GM13977 (cell line): ENCODE data around the gene SCARB1.

Source experiments
- DNase-seq: peaks from one replicate; pipeline ENCODE4 v3.0.0; 2012; ENCODE audit warnings: low spot score
- in situ Hi-C: fragments of 300-500 bp; cut with MboI; formaldehyde crosslinking; loops from one replicate; pipeline ENCODE4 v1.12.0; 2022; ENCODE audit warnings: low sequenced_read_pairs, low pct_unique_long_range_greater_than_20kb, mixed read lengths, inconsistent platforms; ENCODE audit not compliant: unreplicated experiment
- TF ChIP-seq, protein P1 (sequence below): IDR thresholded peaks from 2 replicates; pipeline ENCODE4 v1.5.1; 2012; ENCODE audit warnings: mild to moderate bottlenecking, control low read depth; ENCODE audit not compliant: insufficient read depth; ENCODE audit errors: extremely low read depth, missing control alignments

SCARB1 gene

DNA sequence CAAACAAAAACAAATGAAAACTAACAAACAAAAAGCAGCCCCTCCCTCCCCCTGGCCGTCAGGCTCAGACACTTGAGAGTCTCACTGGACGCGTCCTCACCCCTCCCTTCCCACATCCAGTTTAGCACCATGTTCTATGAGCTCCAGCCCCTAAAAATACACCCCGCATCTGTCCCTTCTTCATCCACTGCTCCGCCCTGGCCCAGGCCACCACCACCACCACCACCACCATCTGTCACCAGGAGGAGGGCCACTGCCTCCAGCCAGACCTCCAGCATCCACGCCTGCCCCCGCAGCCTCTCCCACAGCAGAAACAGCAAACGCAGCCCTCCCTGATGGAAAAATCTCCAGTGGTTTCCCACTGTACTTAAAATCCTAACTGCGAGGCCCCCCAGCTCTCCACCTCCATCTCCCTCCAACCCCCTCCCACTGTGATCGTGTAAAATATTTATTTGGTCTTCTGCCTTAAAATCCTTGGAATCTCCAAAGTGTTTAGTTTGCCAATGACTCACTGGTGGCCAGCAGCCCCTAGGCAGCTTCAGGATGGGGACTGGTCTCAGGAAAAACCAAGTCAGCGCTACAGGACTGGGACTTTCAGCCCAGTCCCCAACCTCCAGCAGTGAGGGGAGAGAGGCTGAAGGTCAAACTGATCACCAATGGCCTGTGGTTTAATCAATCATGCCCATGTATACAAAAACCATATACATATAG, 95.1 kb downstream of the SCARB1 start:
- in situ Hi-C loops = loop anchor here (10.0 to 25.0 kb wide), 2 partner anchors 406 to 724 kb away; no protein-coding TSS in a partner anchor
- TF ChIP-seq, protein P1, sequence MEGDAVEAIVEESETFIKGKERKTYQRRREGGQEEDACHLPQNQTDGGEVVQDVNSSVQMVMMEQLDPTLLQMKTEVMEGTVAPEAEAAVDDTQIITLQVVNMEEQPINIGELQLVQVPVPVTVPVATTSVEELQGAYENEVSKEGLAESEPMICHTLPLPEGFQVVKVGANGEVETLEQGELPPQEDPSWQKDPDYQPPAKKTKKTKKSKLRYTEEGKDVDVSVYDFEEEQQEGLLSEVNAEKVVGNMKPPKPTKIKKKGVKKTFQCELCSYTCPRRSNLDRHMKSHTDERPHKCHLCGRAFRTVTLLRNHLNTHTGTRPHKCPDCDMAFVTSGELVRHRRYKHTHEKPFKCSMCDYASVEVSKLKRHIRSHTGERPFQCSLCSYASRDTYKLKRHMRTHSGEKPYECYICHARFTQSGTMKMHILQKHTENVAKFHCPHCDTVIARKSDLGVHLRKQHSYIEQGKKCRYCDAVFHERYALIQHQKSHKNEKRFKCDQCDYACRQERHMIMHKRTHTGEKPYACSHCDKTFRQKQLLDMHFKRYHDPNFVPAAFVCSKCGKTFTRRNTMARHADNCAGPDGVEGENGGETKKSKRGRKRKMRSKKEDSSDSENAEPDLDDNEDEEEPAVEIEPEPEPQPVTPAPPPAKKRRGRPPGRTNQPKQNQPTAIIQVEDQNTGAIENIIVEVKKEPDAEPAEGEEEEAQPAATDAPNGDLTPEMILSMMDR = no peak
- no peak for DNase-seq

DNA sequence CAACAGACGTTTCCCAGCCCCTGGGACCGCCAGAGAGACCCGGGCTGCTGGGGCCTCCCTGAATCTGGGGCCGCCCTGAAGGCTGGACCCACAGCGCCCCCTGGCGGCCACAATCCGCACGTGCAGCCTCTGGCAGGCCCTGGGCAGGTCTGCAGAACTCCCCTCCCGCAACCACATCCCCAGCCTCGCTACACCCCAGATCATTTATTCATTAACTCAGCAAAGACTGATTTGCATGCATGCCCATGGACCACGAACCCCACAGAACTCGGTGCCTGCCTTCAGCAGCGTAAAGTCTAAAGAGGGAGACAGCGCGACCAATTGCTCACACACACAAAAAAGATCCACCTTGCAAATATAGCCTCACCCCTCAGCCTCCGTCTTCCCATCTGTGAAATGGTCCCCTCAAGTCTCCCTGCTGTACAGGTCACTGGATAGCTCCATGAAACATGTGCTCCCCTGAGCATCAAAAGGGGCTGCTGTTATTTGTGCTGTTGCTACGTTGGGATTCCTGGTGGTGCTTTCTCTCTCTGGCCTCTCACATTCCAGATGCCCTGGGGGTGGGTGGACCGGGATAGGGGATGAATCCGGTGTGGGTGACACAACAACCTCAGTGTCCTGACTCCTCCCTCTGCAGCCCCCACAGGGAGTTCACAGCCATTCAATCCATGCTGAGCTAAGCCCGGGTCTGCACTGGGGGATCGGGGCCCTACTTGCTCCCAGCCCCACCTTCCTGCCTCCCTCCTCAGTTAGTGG, 96.4 kb downstream of the SCARB1 start:
- TF ChIP-seq, protein P1 = peak; percentile 98
- in situ Hi-C loops = loop anchor here (10.0 to 25.0 kb wide), 2 partner anchors 405 to 722 kb away; no protein-coding TSS in a partner anchor
- peak; percentile 87 for DNase-seq

DNA sequence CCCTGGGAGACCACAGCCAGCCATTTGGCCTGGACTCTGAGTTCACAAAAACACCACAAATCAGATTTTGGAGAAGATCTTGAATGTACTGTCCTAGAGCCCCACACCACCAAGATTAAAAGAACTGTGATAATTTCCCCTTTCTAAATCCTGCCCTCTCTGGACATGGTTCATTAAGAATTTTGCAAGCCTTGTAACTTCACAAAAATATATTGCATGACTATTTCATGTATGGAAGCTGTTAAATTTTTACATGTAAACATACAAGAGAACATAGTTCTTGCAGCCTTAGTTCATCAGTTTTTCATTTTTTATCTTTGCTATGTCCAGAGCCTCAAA, 97.0 kb downstream of the SCARB1 start:
- DNase-seq = no peak
- TF ChIP-seq, protein P1 = no peak
- in situ Hi-C loops = loop anchor here (10.0 to 25.0 kb wide), 2 partner anchors 404 to 722 kb away; no protein-coding TSS in a partner anchor

DNA sequence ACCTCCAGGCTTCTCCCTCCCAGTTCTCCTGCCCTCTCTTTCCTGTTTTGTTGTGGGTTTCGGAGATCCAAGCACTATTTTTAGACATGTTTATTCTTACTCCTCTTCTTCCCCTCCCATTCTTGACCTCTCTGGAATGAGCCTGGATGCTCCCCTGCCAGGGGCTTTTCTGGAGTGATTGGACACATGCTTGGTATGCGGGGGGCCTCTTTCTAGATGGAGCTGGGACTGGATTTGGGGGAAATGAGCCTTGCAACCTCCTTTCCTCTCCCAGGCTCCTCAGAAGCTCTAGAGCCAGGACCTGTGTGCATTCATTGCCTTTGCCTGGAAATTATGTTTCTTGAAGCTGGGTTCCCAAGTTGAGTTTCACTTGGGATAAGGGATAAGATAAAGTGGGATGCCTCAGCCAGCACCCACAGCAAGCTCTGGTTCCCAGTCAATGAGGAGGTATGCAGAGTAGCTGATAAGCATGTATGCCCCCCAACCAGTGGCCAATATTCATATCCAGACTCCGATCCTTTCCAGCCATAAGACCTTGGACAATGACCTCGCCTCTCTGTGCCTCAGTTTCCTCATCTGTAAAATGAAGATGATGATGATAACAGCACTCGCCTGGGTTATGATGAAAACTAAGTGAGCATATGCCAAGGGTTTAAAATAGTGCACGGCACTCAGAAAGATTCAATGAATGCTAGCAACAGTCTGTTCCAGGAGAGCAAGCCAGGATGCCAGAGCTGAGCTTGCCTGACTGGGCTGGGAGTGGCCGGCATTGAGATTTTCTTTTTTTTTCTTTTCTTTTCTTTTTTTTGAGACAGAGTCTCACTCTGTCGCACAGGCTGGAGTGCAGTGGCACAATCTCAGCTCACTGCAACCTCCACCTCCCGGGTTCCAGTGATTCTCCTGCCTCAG, 97.8 kb downstream of the SCARB1 start:
- in situ Hi-C loops = loop anchor here (10.0 to 25.0 kb wide), 2 partner anchors 404 to 721 kb away; no protein-coding TSS in a partner anchor
- no peak for DNase-seq
- TF ChIP-seq, protein P1 = no peak

DNA sequence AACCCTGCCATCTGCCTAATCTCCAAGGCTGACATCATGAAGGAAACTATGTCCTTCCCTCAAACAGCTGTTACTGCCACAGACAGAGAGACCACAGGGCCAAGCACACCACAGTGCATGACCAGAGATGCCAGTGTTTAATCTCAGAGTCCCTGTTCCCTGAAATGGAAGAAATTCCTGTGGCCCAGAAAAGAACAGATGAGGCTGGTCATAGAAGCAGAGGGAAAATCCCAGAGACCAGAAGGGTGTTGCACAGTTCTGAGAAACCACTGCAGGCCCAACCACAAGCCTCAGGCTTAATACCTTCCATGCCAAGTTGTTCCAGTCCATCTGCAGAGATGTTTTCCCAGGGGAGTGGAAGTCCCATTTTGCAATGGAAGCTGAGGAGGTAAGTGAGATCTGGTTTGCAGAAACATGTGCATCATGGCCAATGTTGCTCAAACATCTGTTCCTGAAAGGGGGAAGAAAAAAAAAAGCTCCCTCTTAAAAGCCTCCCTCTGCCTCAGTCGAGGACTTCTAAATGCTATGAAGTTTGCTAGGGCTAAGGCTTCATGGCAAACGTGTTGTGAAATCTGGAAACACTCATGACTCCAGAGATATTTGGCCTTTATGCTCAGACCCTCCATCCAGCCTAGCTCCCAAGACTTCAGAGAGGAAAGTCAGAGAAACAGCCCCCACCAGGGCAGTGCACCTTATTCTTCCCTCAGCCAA, 98.6 kb downstream of the SCARB1 start:
- in situ Hi-C loops = loop anchor here (10.0 to 25.0 kb wide), 2 partner anchors 403 to 720 kb away; no protein-coding TSS in a partner anchor
- DNase-seq = no peak
- TF ChIP-seq, protein P1 = no peak
